ENCODE data around the gene DGKA. TPM values are rescaled to one million over a fixed set of nuclear protein-coding genes. Genes with fewer than 3 reads are reported as not detected.
"Not testable (repeated sequence)": the region's sequence is repeated elsewhere in the genome, so short reads cannot be mapped to it uniquely, and the experiment has no call there.

Gene DGKA
- total and polyA plus RNA-seq, 8 donors = 15.5 to 53.9 (median 23.4) TPM

DNA sequence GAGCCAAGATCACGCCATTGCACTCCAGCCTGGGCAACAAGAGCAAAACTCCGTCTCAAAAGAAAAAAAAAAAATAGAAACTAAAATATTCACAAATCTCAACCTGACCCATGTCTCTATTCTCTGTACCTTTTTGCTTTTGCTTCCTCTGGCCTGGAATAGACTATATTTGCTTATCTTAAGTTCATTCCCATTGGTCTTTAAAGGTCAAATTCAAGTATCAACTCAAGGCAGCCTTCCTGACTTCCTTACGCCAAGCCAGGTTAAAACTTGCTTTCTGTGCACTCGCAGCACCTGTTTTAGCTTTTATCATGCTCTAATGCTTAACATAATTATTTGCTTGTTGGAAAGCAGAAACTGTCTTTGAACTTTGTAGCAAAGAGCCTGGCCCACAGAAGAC, 18.1 kb upstream of the DGKA start:
- TF ChIP-seq, protein P1, sequence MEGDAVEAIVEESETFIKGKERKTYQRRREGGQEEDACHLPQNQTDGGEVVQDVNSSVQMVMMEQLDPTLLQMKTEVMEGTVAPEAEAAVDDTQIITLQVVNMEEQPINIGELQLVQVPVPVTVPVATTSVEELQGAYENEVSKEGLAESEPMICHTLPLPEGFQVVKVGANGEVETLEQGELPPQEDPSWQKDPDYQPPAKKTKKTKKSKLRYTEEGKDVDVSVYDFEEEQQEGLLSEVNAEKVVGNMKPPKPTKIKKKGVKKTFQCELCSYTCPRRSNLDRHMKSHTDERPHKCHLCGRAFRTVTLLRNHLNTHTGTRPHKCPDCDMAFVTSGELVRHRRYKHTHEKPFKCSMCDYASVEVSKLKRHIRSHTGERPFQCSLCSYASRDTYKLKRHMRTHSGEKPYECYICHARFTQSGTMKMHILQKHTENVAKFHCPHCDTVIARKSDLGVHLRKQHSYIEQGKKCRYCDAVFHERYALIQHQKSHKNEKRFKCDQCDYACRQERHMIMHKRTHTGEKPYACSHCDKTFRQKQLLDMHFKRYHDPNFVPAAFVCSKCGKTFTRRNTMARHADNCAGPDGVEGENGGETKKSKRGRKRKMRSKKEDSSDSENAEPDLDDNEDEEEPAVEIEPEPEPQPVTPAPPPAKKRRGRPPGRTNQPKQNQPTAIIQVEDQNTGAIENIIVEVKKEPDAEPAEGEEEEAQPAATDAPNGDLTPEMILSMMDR (IDR thresholded peaks at IDR 0.05) = no peak
- no peaks in the 10 kb centered on the region for H3K9me3 ChIP-seq
- no peaks in the 10 kb centered on the region for H3K27me3 ChIP-seq
- H3K27ac ChIP-seq = peak overlapping the region in 1 of 4 donors; percentile 34
- 55 to 59% methylated on average over 3 to 4 of the region's 4 CpGs for WGBS, 2 donors
- ATAC-seq = no peak
- intact Hi-C loops (cut with DNase I) = no loop called here
- no peak for FAIRE-seq
- DNase-seq = no peak
- peaks cover 16 to 44% (median 36%) of the 10 kb centered on the region in 3 donors for H3K4me1 ChIP-seq
- H3K36me3 ChIP-seq = no peaks in the 10 kb centered on the region
- H3K4me3 ChIP-seq = no peak overlapping the region

DNA sequence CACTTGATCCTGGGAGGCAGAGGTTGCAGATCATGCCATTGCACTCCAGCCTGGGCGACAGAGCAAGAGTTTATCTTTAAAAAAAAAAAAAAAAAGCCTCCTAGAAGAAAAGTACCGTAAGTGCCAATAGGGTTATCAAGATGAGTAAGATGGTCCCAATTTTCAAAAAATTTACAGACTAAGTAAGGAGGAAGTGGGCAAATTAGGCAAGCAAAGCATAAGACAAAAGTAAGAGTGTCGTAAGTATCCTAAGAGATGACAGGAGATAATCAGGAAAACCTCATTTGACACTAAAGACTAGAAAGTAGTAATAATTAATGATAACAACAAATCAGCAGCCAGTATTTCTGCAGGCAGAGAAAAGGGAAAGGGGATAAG, 15.5 kb upstream of the DGKA start:
- H3K27me3 ChIP-seq = no peaks in the 10 kb centered on the region
- WGBS, 2 donors = 53 to 61% methylated on average over 3 of the region's 3 CpGs
- DNase-seq (no peak), FAIRE-seq (no peak), ATAC-seq (no peak)
- H3K36me3 ChIP-seq = no peaks in the 10 kb centered on the region
- no peaks in the 10 kb centered on the region for H3K9me3 ChIP-seq
- TF ChIP-seq, protein P1 (IDR thresholded peaks at IDR 0.05) = no peak
- peak overlapping the region in 1 of 4 donors; percentile 0 for H3K27ac ChIP-seq
- no peak overlapping the region for H3K4me3 ChIP-seq
- intact Hi-C loops (cut with DNase I) = no loop called here
- H3K4me1 ChIP-seq = peaks cover 12 to 21% (median 17%) of the 10 kb centered on the region in 3 donors

DNA sequence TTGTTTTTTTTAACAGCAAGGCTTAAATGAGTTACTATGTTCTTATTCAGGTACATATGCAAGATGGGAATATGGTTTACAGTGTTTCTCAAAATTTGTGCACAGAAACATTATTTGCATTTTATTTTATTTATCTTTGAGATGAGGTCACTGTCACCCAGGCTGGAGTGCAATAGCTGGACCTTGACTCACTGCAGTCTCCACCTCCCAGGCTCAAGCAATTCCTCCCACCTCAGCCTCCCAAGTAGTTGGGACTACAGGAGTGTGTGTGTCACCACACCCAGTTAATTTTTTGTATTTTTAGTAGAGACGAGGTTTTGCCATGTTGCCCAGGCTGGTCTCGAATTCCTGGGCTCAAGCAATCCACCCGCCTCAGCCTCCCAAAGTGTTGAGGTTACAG, 11.9 kb upstream of the DGKA start:
- ATAC-seq = peak in 1 of 4 donors; percentile 42
- H3K36me3 ChIP-seq; H3K9me3 ChIP-seq; FAIRE-seq; H3K27ac ChIP-seq; intact Hi-C loops (cut with DNase I); H3K4me1 ChIP-seq; H3K27me3 ChIP-seq; DNase-seq; H3K4me3 ChIP-seq: not testable (repeated sequence)
- WGBS, 2 donors = 76 to 88% methylated on average over 3 of the region's 3 CpGs

DNA sequence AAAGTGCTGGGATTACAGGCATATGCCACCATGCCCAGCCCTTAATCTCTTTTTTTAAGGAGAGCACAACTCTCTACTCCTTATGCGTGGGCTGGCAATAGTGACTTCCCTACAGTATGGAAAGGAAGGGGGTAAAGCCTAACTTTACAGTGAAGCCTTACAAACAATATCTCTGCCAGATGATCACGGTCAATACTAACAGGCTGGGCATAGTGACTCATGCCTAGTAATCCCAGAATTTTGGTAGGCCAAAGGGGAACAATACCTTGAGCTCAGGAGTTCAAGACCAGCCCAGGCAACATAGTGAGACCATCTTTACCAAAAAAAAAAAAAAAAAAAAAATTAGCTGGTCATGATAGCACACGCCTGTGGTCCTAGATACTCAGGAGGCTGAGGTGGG, 8.8 kb upstream of the DGKA start:
- Histone ChIP-seq H3K27me3 (no peaks in the 10 kb centered on the region), H3K36me3 (no peaks in the 10 kb centered on the region), H3K27ac (no peak overlapping the region), H3K4me1 (peaks cover 5 to 13% (median 7%) of the 10 kb centered on the region in 3 donors), H3K4me3 (no peak overlapping the region), H3K9me3 (no peaks in the 10 kb centered on the region)
- ATAC-seq (no peak), DNase-seq (no peak), FAIRE-seq (no peak)
- WGBS, 2 donors = 96 to 99% methylated on average over 3 of the region's 3 CpGs
- TF ChIP-seq, protein P1 (IDR thresholded peaks at IDR 0.05) = no peak
- intact Hi-C loops (cut with DNase I) = no loop called here

DNA sequence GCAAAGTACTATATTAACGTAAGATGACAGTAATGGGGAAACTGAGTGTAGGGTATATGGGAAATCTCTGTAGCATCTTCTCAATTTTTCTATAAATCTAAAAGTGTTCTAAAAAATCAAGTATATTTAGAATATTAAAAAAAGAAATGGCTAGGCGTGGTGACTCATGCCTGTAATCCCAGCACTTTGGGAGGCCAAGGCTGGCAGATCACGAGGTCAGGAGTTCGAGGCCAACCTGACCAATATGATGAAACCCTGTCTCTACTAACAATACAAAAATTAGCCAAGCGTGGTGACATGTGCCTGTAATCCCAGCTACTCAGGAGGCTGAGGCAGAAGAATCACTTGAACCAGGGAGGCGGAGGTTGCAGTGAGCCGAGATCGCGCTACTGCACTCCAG, 7.3 kb upstream of the DGKA start:
- WGBS, 2 donors = 95% methylated on average over 9 of the region's 9 CpGs
- peaks cover 5 to 18% (median 7%) of the 10 kb centered on the region in 3 donors for H3K4me1 ChIP-seq
- intact Hi-C loops (cut with DNase I); ATAC-seq; H3K27me3 ChIP-seq; DNase-seq; FAIRE-seq; H3K9me3 ChIP-seq; H3K27ac ChIP-seq; H3K36me3 ChIP-seq; H3K4me3 ChIP-seq: not testable (repeated sequence)

DNA sequence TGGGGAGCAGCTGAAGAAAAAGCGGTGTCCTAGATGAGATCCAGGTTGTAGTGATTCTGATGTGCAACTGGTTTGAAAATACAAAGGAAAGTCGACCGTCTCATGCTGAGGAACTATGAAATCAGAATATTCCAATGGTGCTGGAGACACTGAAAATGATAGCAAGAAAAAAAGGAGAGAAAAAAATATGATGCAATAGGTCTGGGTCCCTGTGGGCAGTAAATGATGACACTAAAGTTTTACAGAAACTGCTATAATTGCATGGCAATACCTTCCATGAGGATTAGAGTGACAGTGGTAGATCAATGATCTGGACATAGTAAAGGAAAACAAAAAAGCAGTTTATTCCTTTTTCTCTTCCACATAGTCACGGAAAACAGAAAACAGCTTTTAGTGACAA, 5.6 kb upstream of the DGKA start:
- TF ChIP-seq, protein P1 (IDR thresholded peaks at IDR 0.05) = no peak
- DNase-seq (no peak), ATAC-seq (no peak), FAIRE-seq (no peak)
- intact Hi-C loops (cut with DNase I) = no loop called here
- Histone ChIP-seq H3K27me3 (no peaks in the 10 kb centered on the region), H3K9me3 (no peaks in the 10 kb centered on the region), H3K27ac (no peak overlapping the region), H3K4me1 (peaks cover 5 to 25% (median 13%) of the 10 kb centered on the region in 3 donors), H3K4me3 (no peak overlapping the region), H3K36me3 (no peaks in the 10 kb centered on the region)
- 67 to 70% methylated on average over 4 of the region's 4 CpGs for WGBS, 2 donors

Measured in pancreas (tissue), 10 donors.